Fibroblast of skin of back (primary cell): ENCODE results near the gene PGRMC2.
"Not testable (repeated sequence)": the region's sequence is repeated elsewhere in the genome, so short reads cannot be mapped to it uniquely, and the experiment has no call there.

Experiments used
- DNase-seq: peaks from one replicate; pipeline ENCODE4 v3.0.0-alpha.2; 2013

Gene PGRMC2

GRCh38 chr4:128267171-128267570, 20.4 kb downstream of the PGRMC2 start:
- not testable (repeated sequence) for DNase-seq

- not testable (repeated sequence) for DNase-seq
Observed at GRCh38 chr4:128265550-128265949, 22.1 kb downstream of the PGRMC2 start.

DNA sequence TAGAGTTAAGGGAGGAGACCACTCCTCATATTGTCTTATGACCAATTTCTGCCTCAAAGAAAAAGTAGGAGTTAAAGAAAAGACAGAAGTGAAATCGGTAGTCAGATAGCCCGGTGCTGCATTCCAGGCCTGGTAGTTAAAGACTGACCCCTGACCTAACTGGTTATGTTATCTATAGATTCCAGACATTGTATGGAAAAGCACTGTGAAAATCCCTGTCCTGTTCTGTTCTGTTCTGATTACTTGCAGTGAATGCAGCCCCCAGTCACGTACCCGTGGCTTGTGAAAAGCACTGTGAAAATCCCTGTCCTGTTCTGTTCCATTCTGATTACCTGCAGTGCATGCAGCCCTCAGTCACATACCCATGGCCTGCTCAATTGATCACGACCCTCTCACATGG, 27.7 kb downstream of the PGRMC2 start:
- not testable (repeated sequence) for DNase-seq

GRCh38 chr4:128258166-128258565, 29.4 kb downstream of the PGRMC2 start:
- DNase-seq, result not testable (repeated sequence)

GRCh38 chr4:128256539-128256938, 31.1 kb downstream of the PGRMC2 start:
- DNase-seq, result no peak

GRCh38 chr4:128255906-128256305, 31.7 kb downstream of the PGRMC2 start:
- DNase-seq, result no peak

GRCh38 chr4:128249787-128250668, 37.6 kb downstream of the PGRMC2 start:
- no peak for DNase-seq

GRCh38 chr4:128247906-128248305, 39.7 kb downstream of the PGRMC2 start:
- no peak for DNase-seq

DNA sequence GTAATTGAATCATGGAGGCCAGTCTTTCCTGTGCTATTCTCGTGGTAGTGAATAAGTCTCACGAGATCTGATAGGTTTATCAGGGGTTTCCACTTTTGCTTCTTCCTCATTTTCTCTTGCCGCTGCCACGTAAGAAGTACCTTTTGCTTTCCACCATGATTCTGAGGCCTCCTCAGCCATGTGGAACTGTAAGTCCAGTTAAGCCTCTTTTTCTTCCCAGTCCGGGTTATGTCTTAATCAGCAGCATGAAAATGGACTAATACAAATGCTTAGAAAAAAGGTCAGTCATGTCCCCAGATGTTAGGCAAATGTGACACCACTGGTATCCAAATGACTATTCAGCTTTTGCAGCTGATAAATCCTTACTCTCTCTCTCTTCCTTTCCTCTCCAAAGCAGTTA, 42.2 kb downstream of the PGRMC2 start:
- not testable (repeated sequence) for DNase-seq

DNA sequence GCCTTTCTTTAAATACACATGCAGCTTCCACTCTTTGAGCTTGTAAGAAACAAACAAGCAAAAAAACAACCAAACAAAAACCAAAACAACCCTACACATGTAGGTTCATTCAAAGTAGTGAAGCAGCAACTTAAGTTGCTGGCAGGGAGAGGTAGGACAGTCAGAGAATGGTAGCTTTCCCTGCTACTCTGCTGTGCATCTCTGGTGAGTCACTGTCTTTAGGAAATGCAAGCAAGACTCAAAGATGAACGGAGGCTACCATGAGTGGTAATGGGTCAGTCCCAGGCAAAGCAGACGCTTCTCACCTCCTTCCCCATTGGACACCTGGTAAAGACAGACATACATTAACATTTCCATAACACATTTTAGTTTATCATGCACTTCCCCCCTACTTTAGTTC, 43.2 kb downstream of the PGRMC2 start:
- peak; percentile 44 for DNase-seq

- no peak for DNase-seq
Observed at GRCh38 chr4:128242601-128243000, 45.0 kb downstream of the PGRMC2 start.

GRCh38 chr4:128241981-128242380, 45.6 kb downstream of the PGRMC2 start:
- DNase-seq, result no peak

DNA sequence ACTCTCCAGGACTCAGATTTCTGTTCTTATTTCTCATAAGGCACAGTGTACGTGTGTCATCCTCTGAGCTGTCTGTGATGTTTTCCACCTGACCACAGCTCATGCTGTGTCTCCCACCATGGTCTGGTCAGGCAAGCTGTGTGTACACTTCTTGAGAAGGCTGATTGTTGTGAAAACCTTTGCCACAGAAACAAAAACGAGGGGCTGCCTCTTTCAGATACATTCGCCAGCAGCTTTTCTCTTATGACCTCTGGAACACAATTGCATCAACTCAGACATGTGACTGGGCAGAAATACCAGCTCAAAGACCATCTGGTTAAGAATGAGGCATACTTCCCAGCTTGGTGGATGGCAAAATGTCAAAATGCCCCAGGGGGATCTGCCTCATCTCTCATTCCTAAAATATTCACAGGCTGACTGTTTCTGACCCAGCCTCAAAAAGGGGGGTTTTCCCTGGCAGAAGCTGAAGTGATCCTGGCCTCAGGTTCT, 46.1 kb downstream of the PGRMC2 start:
- DNase-seq, result peak; percentile 99

GRCh38 chr4:128241019-128241418, 46.6 kb downstream of the PGRMC2 start:
- DNase-seq, result no peak

- DNase-seq, result no peak
Observed at GRCh38 chr4:128234836-128235235, 52.8 kb downstream of the PGRMC2 start.

- DNase-seq, result no peak
Observed at GRCh38 chr4:128232719-128233118, 54.9 kb downstream of the PGRMC2 start.

GRCh38 chr4:128228845-128229795, 58.5 kb downstream of the PGRMC2 start:
- DNase-seq, result no peak

- DNase-seq, result peak; percentile 27
Observed at GRCh38 chr4:128227991-128228571, 59.5 kb downstream of the PGRMC2 start.

DNA sequence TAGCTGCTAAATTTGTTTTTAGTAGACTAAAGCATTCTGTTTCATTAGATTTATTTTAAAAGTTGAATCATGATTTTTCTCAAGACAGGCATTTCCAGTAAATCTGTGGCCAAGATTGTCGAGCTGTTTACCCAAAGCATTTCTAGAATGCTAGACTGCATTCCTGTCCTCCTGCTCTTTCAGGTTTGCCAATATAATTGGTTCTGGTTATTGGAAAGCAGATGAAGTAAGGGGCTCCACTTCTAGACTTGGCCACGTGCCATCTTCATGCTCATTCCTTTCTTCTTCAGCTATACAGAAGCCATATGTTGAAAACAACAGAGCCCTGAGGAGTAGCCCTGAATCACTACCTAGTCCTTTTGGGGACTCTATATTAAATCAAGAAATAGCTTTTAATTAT, 62.5 kb downstream of the PGRMC2 start:
- DNase-seq, result peak; percentile 85

- DNase-seq, result no peak
Observed at GRCh38 chr4:128221586-128221985, 66.0 kb downstream of the PGRMC2 start.

GRCh38 chr4:128220286-128221235, 67.1 kb downstream of the PGRMC2 start:
- DNase-seq, result peak; percentile 82
